Mesothelial cell of epicardium (in vitro differentiated cells): ENCODE results near the gene MCIDAS. TPM values are rescaled to one million over a fixed set of nuclear protein-coding genes. Genes with fewer than 3 reads are reported as not detected.
A peak's percentile ranks its signal among the peaks of the same experiment; 100 is the strongest.

Source experiments
- DNase-seq, 2 experiments: peaks; one replicate each; pipeline ENCODE4 v3.0.0; 2021; ENCODE audit warnings: low spot score in 2 of 2; ENCODE audit not compliant: unreplicated experiment in 2 of 2
- H3K27ac Mint-ChIP-seq: 2 replicates; pipeline ENCODE4 v1.8.0; 2021; ENCODE audit warnings: mixed read lengths
- H3K27me3 Mint-ChIP-seq: 2 replicates; pipeline ENCODE4 v1.8.0; 2021; ENCODE audit warnings: low read depth, mixed read lengths
- H3K36me3 Mint-ChIP-seq: 2 replicates; pipeline ENCODE4 v1.8.0; 2021; ENCODE audit warnings: mixed read lengths
- H3K4me1 Mint-ChIP-seq: 2 replicates; pipeline ENCODE4 v1.8.0; 2021; ENCODE audit warnings: mixed read lengths
- H3K4me3 Mint-ChIP-seq: 2 replicates; pipeline ENCODE4 v1.8.0; 2021; ENCODE audit warnings: mild to moderate bottlenecking, moderate library complexity, mixed read lengths
- H3K9me3 Mint-ChIP-seq: 2 replicates; pipeline ENCODE4 v1.8.0; 2021; ENCODE audit warnings: mixed read lengths
- total RNA-seq: library from RNA; stranded (reverse); gene quantifications from 3 replicates; pipeline ENCODE4 v1.2.1, GENCODE V29; 2021
- TF ChIP-seq, protein P1 (sequence below): fragments of 200-600 bp; sonication (generic); IDR thresholded peaks from one replicate; pipeline ENCODE4 v1.5.0; 2021; ENCODE audit warnings: antibody characterized with exemption; ENCODE audit not compliant: unreplicated experiment

MCIDAS gene
- total RNA-seq, 1 donor from 2014 or later = not detected

DNA sequence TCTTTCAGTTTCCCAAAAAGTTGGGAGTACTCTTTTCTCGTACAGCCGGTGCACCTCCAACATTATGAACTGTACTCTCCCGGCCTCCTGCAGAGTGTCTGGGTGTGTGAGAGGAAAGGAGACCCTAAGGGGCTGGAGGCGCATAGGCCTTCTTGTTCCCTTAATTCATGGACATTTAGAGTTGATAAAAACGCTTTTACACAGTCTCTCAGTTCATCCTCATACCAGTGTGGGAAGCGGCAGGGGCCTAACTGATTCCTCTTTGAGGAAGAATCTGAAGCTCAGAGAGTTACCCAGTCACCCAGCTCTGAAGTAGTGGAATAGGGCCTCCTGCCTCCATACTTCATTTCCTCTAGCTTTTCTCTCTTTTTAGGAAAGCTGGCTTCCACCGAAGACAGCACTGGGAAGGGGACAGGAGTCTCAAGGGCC lies 3.3 kb downstream of the MCIDAS start:
- TF ChIP-seq, protein P1, sequence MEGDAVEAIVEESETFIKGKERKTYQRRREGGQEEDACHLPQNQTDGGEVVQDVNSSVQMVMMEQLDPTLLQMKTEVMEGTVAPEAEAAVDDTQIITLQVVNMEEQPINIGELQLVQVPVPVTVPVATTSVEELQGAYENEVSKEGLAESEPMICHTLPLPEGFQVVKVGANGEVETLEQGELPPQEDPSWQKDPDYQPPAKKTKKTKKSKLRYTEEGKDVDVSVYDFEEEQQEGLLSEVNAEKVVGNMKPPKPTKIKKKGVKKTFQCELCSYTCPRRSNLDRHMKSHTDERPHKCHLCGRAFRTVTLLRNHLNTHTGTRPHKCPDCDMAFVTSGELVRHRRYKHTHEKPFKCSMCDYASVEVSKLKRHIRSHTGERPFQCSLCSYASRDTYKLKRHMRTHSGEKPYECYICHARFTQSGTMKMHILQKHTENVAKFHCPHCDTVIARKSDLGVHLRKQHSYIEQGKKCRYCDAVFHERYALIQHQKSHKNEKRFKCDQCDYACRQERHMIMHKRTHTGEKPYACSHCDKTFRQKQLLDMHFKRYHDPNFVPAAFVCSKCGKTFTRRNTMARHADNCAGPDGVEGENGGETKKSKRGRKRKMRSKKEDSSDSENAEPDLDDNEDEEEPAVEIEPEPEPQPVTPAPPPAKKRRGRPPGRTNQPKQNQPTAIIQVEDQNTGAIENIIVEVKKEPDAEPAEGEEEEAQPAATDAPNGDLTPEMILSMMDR = no peak
- no peaks in the 10 kb centered on the region for H3K9me3 Mint-ChIP-seq
- no peak overlapping the region for H3K27ac Mint-ChIP-seq
- H3K36me3 Mint-ChIP-seq = no peaks in the 10 kb centered on the region
- DNase-seq = no peak
- H3K27me3 Mint-ChIP-seq = peaks cover 94% of the 10 kb centered on the region
- H3K4me3 Mint-ChIP-seq = peak overlapping the region; percentile 26
- peaks cover 38% of the 10 kb centered on the region for H3K4me1 Mint-ChIP-seq

DNA sequence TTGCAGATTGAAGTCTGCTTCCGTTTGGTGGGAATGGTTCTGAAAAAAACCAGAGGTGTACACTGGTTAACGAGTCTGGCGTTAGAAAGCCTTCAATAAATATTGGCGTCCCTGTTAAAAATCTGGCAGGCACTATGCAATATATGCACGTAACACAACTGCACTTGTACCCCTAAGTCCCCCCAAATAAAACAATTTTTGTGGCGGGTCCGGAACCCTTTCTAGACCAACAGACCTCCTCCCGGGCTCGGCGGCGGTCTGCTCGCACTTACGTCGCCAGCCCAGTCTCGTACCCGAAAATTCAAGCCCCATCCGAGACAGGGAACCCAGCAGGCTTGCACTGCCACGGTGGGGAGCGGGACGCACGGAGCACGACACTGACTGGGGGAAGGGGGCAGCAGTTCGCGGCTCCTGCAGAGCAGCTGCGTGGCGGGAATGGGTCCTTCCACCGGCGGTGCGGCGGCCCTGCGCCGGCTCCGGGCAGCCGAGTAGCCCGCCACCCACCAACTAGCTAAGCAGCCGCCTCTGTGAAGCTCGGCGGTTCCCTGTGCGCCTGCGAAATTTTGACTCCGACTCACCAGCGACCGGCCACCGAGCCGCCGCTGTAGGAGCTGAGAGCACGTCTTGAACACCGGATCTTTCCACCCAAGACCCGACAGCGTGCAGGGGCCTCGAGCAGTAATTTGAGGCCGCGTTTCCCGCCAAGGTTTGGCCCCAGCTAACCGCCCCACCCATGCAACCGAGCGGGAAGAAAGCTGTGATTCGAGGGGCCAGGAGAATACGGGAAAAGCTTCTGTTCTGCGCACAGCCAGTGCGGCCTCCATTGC lies 3.9 kb downstream of the MCIDAS start:
- Mint-ChIP-seq H3K4me1 (peaks cover 41% of the 10 kb centered on the region), H3K36me3 (no peaks in the 10 kb centered on the region), H3K4me3 (peak overlapping the region; percentile 42), H3K9me3 (no peaks in the 10 kb centered on the region), H3K27ac (no peak overlapping the region), H3K27me3 (peaks cover 94% of the 10 kb centered on the region)
- TF ChIP-seq, protein P1 = no peak
- no peak for DNase-seq

DNA sequence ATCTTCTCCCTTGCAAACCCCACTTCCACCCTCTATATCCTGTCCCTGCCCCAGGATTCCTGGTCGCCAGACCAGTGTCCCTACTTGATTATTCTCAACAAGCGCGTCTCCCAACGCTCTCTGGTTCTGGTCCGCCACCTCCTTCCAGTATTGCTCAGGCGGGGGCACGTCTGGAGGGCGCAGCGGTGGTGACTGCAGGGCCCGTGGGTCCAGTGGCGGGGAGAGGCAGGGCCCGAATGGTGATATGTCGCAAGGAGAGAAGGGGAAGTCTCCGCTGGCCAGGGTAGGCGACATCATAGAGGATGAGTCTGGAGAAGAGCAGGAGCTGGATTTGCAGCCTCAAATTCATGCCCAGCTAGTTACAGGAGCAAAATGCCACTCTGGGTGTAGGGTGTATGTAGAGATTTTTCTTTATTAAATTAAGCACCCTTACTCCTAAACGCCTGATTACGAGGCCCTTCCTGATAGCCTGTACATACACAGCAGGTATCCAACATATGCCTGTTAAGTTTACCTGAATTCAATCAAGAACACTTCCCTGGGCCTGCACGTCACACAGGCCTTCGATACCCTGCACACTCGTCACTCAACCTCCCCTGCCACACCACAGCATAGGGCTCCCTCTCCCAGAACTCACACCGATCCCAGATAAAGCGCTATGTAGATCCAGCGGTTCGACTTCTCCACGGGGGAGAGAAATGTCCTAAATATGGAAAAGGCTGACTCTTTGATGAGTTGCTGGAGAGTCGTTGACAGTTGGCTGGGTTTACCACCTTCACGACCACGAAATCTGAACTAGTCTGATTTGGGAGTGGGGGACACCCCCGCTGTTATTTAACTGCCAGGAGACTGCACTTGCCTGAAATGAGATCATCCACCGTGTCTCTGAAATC lies 4.8 kb downstream of the MCIDAS start:
- H3K27ac Mint-ChIP-seq = no peak overlapping the region
- H3K4me1 Mint-ChIP-seq = peaks cover 35% of the 10 kb centered on the region
- no peak for DNase-seq
- no peaks in the 10 kb centered on the region for H3K9me3 Mint-ChIP-seq
- TF ChIP-seq, protein P1 = no peak
- H3K4me3 Mint-ChIP-seq = peak overlapping the region; percentile 30
- peaks cover 90% of the 10 kb centered on the region for H3K27me3 Mint-ChIP-seq
- no peaks in the 10 kb centered on the region for H3K36me3 Mint-ChIP-seq

DNA sequence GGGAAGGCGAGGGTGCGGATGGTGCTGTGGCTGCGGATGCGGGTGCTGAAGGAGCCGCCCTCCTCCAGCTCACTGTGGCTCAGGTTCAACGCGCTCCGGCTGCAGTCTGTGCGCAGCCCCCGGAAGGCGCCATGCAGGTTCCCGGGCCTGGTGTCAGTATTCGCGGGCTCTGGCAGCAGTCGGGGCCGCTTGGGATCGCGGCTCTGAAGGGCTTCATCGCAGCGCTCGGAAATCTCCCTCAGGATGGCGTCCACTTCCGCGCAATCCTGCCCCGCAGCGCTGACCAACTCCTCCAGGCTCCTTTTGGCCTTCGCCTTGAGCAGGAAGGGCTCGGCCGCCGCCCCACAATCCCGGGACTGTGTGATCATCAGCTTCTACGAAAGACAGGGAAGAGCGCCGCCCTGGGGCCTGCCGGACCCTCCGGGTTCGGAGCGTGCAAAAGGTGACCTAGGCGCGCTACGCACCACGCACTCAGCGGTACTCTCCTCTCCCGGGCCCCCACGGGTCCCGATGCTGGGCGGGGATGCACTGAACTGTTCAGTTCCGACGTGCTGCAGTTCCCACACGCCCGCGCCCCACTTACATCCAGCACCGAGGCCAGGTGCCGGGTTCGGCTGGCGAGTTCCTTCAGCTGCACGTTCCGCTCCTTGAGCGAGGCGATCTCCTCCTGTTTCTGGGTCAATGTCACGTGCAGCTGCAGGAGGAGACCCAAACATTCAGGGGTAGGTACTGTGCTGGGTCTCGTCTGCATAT lies 6.5 kb downstream of the MCIDAS start:
- Mint-ChIP-seq H3K27ac (no peak overlapping the region), H3K27me3 (peaks cover 82% of the 10 kb centered on the region), H3K4me3 (peak overlapping the region; percentile 68), H3K9me3 (no peaks in the 10 kb centered on the region), H3K4me1 (peaks cover 31% of the 10 kb centered on the region), H3K36me3 (no peaks in the 10 kb centered on the region)
- no peak for DNase-seq
- TF ChIP-seq, protein P1 = no peak

DNA sequence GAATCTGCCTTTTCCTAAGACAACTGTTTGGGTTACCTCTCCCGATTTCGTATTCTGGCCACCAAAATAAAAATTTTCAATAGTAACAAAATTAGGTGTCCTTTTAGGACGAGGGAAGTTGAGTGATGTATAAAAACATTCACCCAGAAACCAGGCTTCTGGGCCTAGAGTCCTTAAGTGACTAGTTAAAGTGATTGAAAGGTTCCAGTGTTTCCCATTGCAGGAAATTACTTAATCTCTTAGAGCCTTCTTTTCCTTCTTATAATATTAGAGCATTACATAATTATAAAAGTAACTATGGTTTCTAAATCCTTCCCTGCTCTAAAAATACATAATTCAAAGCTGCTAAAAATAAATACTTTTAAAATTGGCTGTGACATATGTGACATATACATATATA lies 7.3 kb downstream of the MCIDAS start:
- TF ChIP-seq, protein P1 = no peak
- Mint-ChIP-seq H3K36me3 (no peaks in the 10 kb centered on the region), H3K4me3 (no peak overlapping the region), H3K9me3 (no peaks in the 10 kb centered on the region), H3K4me1 (peaks cover 31% of the 10 kb centered on the region), H3K27me3 (peaks cover 74% of the 10 kb centered on the region), H3K27ac (no peak overlapping the region)
- no peak for DNase-seq
